Activated naive CD8-positive, alpha-beta T cell treated with anti-CD3 and anti-CD28 coated beads, Interleukin-2, amount 50 U/mL, for 24 hours (primary cell): ENCODE measurements around the gene ZNF2.

Experiments used
- ATAC-seq: fragments of 150-1000 bp; cut with Tn5 transposase; one replicate; pipeline ENCODE4 v1.10.0; 2021
- DNase-seq: peaks from one replicate; pipeline ENCODE4 v3.0.0; 2021
- H3K27ac Mint-ChIP-seq: one replicate; pipeline ENCODE4 v1.8.0; 2021; ENCODE audit warnings: mild to moderate bottlenecking, mixed read lengths
- H3K27me3 Mint-ChIP-seq: one replicate; pipeline ENCODE4 v1.8.0; 2021; ENCODE audit warnings: mixed read lengths
- H3K36me3 Mint-ChIP-seq: one replicate; pipeline ENCODE4 v1.8.0; 2021; ENCODE audit warnings: low read depth, mixed read lengths
- H3K4me1 Mint-ChIP-seq: one replicate; pipeline ENCODE4 v1.8.0; 2021; ENCODE audit warnings: mixed read lengths
- H3K4me3 Mint-ChIP-seq: one replicate; pipeline ENCODE4 v1.8.0; 2021; ENCODE audit warnings: mild to moderate bottlenecking, moderate library complexity, mixed read lengths
- H3K9me3 Mint-ChIP-seq: one replicate; pipeline ENCODE4 v1.8.0; 2021; ENCODE audit warnings: mixed read lengths

Gene ZNF2

DNA sequence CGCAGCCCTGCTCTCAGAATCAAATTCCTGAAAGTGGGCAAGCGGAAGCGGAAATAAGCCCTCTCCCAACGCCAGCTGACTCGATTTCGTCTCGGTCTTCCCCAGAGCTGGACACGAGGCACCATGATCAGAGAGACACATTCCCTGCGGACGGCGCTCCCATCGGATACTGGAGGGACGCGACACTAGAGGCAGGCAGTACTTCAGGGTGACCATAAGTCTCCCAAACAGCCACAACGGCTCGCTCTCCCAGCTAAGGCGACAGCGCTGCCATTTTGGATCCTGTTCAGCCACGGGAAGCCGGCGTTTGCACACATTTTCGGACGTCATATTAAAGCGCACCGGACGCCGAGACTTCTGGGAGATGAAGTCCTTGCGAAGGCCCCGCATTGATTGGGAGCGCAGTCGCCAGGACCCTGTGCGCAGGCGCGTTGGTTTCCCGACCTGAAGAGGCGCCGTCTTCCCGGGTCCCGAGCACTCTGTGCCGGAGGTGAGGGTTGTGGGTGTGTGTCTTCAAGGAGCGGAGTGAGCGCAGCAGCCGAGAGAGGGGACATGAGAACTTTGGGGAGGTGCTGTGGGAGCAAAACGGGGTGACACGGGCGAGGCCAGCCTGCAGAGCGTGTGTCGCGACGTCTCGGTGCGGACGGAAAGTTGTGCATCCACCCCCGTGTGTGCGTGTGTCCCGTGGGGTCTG is at the start of gene ZNF2:
Gene ZNF2 (plus strand): TSS at position 439 of the 694 bp plus-strand sequence. CDS start 10,418 bp downstream, outside the sequence.
- H3K9me3 Mint-ChIP-seq: peaks cover 7% of the 10 kb centered on the region
- DNase-seq (peak; percentile 97), ATAC-seq (peak; percentile 98)
- peaks cover 39% of the 10 kb centered on the region for H3K4me1 Mint-ChIP-seq
- no peaks in the 10 kb centered on the region for H3K27me3 Mint-ChIP-seq
- H3K4me3 Mint-ChIP-seq: peak within 1 kb of the TSS; percentile 97
- H3K27ac Mint-ChIP-seq: peak within 1 kb of the TSS; percentile 97
- peaks cover 18% of the 10 kb centered on the region for H3K36me3 Mint-ChIP-seq

- Mint-ChIP-seq H3K4me3 (peak overlapping the region; percentile 95), H3K4me1 (peaks cover 34% of the 10 kb centered on the region), H3K27ac (peak overlapping the region; percentile 94), H3K36me3 (peaks cover 29% of the 10 kb centered on the region), H3K9me3 (no peaks in the 10 kb centered on the region), H3K27me3 (no peaks in the 10 kb centered on the region)
- ATAC-seq: no peak
- DNase-seq: no peak
Measured at GRCh38 chr2:95121093-95121406, 44.6 kb upstream of the ZNF2 start.

- Mint-ChIP-seq H3K4me1 (peaks cover 34% of the 10 kb centered on the region), H3K36me3 (peaks cover 25% of the 10 kb centered on the region)
Measured at GRCh38 chr2:95121407-95122196, 44.0 kb upstream of the ZNF2 start, which contains the start of gene MRPS5. MRPS5 (minus strand) TSS chr2:95121808; CDS start chr2:95121791, 17 bp downstream.

GRCh38 chr2:95122197-95122551 is 43.4 kb upstream of the ZNF2 start:
- no peak for ATAC-seq
- H3K9me3 Mint-ChIP-seq: no peaks in the 10 kb centered on the region
- peaks cover 23% of the 10 kb centered on the region for H3K36me3 Mint-ChIP-seq
- no peaks in the 10 kb centered on the region for H3K27me3 Mint-ChIP-seq
- H3K4me1 Mint-ChIP-seq: peaks cover 34% of the 10 kb centered on the region
- peak overlapping the region; percentile 69 for H3K27ac Mint-ChIP-seq
- no peak for DNase-seq
- H3K4me3 Mint-ChIP-seq: peak overlapping the region; percentile 95

More at GRCh38 chr2:95121407-95122196, 44.0 kb upstream of the ZNF2 start, which contains the start of gene MRPS5:
- Mint-ChIP-seq H3K27me3 (no peaks in the 10 kb centered on the region), H3K9me3 (no peaks in the 10 kb centered on the region), H3K4me3 (peak within 1 kb of the TSS; percentile 95), H3K27ac (peak within 1 kb of the TSS; percentile 94)
- DNase-seq (peak; percentile 94), ATAC-seq (peak; percentile 88)

DNA sequence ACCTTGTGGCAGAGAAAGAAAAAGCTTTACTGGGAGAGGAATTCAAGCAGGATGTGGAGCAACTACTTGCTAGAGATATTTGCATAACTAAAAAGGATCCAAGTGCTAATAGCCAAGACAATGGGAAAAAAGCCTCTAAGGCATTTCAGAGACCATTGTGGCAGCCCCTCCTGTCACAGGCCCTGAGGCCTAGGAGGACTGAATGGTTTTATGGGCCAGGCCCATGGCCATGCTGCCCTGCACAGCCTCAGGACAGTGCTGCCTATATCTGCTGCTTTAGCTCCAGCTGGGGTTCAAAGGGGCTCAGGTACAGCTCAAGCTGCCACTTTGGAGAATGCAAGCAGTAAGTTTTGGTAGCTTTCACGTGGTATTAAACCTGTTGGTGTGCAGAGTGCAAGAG is 26.9 kb upstream of the ZNF2 start:
- no peak for DNase-seq
- Mint-ChIP-seq H3K27ac (no peak overlapping the region), H3K9me3 (peaks cover 61% of the 10 kb centered on the region), H3K4me1 (no peaks in the 10 kb centered on the region), H3K27me3 (no peaks in the 10 kb centered on the region), H3K36me3 (peaks cover 26% of the 10 kb centered on the region), H3K4me3 (no peak overlapping the region)
- no peak for ATAC-seq

GRCh38 chr2:95143838-95144237 is 21.8 kb upstream of the ZNF2 start:
- ATAC-seq: no peak
- Mint-ChIP-seq H3K27me3 (no peaks in the 10 kb centered on the region), H3K4me1 (no peaks in the 10 kb centered on the region), H3K27ac (no peak overlapping the region), H3K4me3 (no peak overlapping the region), H3K9me3 (peaks cover 80% of the 10 kb centered on the region), H3K36me3 (peaks cover 63% of the 10 kb centered on the region)
- no peak for DNase-seq

DNA sequence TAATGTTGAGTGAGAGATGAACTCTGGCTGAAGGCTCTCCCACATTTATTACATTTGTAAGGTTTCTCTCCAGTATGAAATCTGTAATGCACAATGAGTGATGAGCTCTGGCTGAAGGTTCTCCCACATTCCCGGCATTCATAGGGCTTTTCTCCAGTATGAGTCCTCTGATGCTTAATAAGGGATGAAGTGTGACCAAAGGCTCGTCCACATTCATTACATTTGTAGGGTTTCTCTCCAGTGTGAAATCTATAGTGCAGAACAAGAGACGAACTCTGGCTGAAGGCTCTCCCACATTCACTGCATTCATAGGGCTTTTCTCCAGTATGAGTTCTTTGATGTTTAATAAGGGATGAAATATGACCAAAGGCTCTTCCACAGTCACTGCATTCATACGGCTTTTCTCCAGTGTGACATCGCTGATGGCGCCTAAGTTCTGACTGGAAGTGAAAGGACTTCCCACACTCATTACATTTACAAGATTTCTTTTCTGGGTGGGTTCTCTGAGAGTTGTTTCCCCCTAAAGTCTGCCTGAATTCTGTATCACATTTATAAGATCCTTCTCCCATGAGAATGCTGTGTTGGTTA is 16.1 kb upstream of the ZNF2 start:
- DNase-seq (no peak), ATAC-seq (no peak)
- peaks cover 84% of the 10 kb centered on the region for H3K9me3 Mint-ChIP-seq
- H3K4me3 Mint-ChIP-seq: no peak overlapping the region
- H3K27ac Mint-ChIP-seq: no peak overlapping the region
- peaks cover 93% of the 10 kb centered on the region for H3K36me3 Mint-ChIP-seq
- no peaks in the 10 kb centered on the region for H3K27me3 Mint-ChIP-seq
- no peaks in the 10 kb centered on the region for H3K4me1 Mint-ChIP-seq

DNA sequence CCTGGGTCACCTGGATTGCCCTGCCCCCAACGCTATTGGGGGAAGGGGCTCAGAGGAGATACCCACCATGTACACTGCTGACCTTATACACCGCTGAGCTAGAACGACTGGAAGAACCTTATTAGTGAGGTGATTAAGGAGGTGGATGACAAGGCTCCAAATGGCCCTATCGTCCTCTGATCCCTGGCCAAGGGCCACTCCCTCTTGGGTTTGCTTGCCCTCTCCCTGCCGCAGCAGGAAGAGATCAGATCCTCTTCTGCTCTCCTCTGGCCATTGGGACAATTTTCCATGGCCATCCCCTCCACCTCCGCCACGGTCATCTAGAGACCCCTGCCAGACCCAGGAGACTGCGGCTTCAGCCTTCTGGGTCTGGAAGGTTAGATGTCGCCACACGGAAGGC is 7.2 kb upstream of the ZNF2 start:
- DNase-seq (no peak), ATAC-seq (no peak)
- H3K4me3 Mint-ChIP-seq: peak overlapping the region; percentile 76
- H3K27me3 Mint-ChIP-seq: no peaks in the 10 kb centered on the region
- peaks cover 21% of the 10 kb centered on the region for H3K9me3 Mint-ChIP-seq
- H3K4me1 Mint-ChIP-seq: peaks cover 10% of the 10 kb centered on the region
- no peak overlapping the region for H3K27ac Mint-ChIP-seq
- peaks cover 40% of the 10 kb centered on the region for H3K36me3 Mint-ChIP-seq

GRCh38 chr2:95158891-95159619 is 6.6 kb upstream of the ZNF2 start:
- DNase-seq (peak; percentile 38), ATAC-seq (peak; percentile 75)
- Mint-ChIP-seq H3K4me1 (peaks cover 16% of the 10 kb centered on the region), H3K4me3 (peak overlapping the region; percentile 76), H3K36me3 (peaks cover 34% of the 10 kb centered on the region), H3K27ac (no peak overlapping the region), H3K9me3 (peaks cover 15% of the 10 kb centered on the region), H3K27me3 (no peaks in the 10 kb centered on the region)

GRCh38 chr2:95159690-95160449 is 5.7 kb upstream of the ZNF2 start, which contains the start of gene ZNF514:
ZNF514 (minus strand) TSS chr2:95159848; CDS start chr2:95153253, 6,595 bp downstream.
- ATAC-seq (peak; percentile 85), DNase-seq (peak; percentile 80)
- peak within 1 kb of the TSS; percentile 70 for H3K27ac Mint-ChIP-seq
- H3K36me3 Mint-ChIP-seq: peaks cover 26% of the 10 kb centered on the region
- H3K4me3 Mint-ChIP-seq: peak within 1 kb of the TSS; percentile 81
- H3K9me3 Mint-ChIP-seq: peaks cover 14% of the 10 kb centered on the region
- no peaks in the 10 kb centered on the region for H3K27me3 Mint-ChIP-seq
- peaks cover 23% of the 10 kb centered on the region for H3K4me1 Mint-ChIP-seq

DNA sequence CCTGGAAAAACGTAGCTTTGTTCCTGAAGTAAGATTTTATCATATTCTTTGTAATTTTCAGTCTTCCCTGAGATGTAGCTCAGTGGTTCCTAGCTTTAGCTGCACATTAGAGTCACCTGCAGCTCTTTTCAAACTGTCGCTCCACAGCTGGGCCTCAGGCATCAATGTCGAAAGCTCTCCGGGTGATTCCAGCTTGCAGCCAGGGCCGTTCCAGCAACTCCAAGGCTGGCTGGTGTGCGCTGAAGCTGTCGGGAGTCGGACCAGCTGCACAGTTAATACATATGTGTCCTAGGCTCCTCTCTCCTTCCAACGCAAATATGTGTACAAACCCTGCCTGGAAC is 609 bp upstream of the ZNF2 start:
- H3K36me3 Mint-ChIP-seq: peaks cover 18% of the 10 kb centered on the region
- peak overlapping the region; percentile 97 for H3K27ac Mint-ChIP-seq
- H3K4me1 Mint-ChIP-seq: peaks cover 43% of the 10 kb centered on the region
- peaks cover 5% of the 10 kb centered on the region for H3K9me3 Mint-ChIP-seq
- peak overlapping the region; percentile 97 for H3K4me3 Mint-ChIP-seq
- ATAC-seq (peak; percentile 4), DNase-seq (no peak)
- no peaks in the 10 kb centered on the region for H3K27me3 Mint-ChIP-seq

DNA sequence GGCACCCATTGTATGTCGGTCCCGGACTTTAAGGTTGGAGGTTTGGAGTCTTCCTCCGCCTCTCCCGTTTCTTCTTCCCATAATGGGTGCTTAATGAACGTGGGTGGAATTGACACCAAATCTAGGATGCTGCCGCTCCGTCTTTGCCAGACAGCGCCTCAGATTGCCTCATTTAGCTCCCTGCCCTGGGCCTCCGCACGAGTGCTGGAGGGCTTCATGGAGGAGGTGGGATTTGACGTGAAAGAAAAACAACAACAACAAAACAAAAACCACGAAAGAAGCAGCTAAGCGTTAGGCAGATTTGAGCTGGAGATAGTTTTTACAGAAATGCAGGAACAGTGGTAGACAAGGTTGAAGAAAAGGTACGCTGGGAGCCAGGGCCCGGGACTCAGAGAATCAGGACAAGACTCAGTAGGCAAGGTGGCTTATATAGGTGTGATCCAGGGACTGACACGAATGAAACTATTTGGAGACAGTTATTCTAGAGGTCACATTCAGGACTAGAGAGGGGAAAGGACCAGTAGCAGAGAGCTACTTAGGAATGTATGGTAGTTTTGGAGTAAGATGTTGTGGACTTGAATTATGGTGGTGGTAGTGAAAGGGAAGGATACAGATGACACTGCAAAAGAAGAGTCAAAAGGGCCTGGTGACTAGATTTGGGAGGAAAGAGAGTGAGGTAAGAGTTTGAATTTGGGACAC is 605 bp downstream of the ZNF2 start:
- Mint-ChIP-seq H3K27me3 (no peaks in the 10 kb centered on the region), H3K4me3 (peak overlapping the region; percentile 97), H3K36me3 (peaks cover 20% of the 10 kb centered on the region), H3K4me1 (peaks cover 36% of the 10 kb centered on the region), H3K27ac (peak overlapping the region; percentile 97), H3K9me3 (peaks cover 9% of the 10 kb centered on the region)
- peak; percentile 8 for ATAC-seq
- no peak for DNase-seq

- no peak overlapping the region for H3K27ac Mint-ChIP-seq
- H3K27me3 Mint-ChIP-seq: no peaks in the 10 kb centered on the region
- H3K9me3 Mint-ChIP-seq: peaks cover 4% of the 10 kb centered on the region
- peaks cover 7% of the 10 kb centered on the region for H3K4me1 Mint-ChIP-seq
- peaks cover 23% of the 10 kb centered on the region for H3K36me3 Mint-ChIP-seq
- ATAC-seq: no peak
- DNase-seq: no peak
- no peak overlapping the region for H3K4me3 Mint-ChIP-seq
Measured at GRCh38 chr2:95171902-95172301, 6.3 kb downstream of the ZNF2 start.
